ENCODE results near the gene SMARCE1.
"Not testable (repeated sequence)": the region's sequence is repeated elsewhere in the genome, so short reads cannot be mapped to it uniquely, and the experiment has no call there.

Gene SMARCE1

DNA sequence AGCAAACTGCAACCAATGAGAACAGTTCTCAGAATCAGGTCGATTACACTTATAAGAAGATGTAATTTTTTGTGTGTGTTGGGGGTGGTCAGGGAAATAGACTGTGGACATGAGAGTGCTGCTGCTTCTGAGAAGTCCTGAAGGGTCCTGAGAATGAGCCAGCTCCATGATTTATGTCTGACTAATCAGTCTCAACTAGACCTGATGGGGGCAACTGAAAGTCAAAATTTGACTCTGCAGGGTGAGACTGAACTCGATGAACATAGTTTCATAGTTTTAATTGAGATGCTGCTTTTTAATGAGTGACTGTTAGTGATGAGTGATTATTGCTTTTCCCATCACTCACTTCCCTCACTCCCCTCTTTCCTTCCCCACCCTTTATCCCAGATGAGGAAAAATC is 37.3 kb downstream of the SMARCE1 start:
- no peak for DNase-seq (ENCODE audit: low spot score)

DNA sequence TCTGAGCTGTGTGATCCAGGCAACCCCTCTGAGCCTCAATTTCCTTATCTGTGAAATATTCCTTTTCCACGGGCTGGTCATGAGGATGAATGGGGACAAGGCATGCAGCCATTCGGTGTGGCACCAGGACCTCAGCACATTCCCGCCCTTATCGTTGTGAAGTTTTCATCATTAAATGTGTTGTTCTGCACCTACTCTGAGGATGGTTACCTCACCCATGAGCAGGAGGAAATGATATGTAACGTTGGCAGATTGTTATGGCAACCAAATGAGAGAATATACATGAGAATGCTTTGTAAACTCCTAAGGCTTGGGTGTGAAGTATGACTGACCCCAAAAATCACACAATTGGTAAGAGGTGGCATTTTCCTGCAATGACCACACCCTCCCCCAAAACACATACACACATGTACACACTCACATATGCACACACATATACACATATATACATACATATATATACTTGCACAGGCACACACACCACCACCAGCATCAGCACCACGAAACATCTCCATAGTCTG is 39.5 kb downstream of the SMARCE1 start:
- DNase-seq (ENCODE audit: low spot score) = peak; percentile 70

DNA sequence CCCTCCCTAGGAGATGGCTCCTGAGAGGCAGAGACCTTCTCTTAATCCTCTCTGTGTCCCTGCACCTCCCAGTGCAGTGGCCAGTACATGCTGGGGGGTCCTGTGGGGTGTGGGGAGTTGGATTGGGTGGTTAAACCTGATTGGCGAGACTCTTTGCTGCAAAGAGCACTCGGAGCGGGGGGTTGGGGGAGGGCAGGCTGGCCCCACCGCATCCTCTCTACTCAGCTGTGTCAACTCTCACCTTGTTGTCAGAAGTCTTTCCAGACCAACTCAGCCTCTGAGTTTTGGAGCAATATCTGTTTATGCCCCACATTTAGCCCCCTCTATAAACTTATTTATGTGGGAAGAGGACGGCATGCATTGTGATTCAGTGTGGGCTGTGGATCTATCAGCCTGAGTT is 40.0 kb downstream of the SMARCE1 start:
- DNase-seq (ENCODE audit: low spot score) = peak; percentile 69

DNA sequence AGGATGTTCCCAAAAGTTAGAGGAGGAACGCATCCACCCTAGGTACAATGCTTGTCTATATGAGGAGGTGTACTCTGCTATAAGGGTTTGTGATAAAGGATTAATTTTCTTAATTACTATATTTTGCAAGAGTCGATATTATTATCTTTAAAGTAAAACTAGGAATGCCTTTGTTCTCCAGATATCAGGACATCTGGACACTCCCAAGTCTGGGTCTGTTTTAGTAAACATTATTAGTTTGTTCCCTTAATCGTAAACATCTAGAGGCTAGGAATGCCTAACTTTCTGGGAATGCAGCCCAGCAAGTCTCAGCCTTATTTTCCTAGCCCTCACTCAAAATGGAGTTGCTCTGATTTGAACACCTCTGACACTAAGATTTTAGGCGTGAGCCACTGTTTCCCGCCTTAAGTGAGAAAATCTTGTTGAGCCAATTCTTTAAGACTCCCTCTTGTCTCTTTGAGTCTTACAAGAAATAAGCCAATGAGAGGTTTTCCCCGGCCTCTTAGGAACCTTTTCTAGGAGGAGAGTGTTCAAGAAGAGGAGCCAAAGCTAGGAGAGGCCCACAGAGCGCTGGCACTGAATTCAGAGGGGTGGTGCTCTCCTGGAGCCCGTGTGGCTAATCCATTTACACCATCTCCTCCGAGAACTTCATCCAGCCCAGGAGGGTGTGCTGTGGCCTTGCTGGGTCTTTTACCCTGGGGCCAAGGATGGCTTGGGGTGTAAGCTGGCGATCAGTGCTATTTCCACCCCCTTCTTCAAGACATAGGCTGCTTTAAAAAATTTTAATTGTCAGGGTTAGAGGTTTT is 40.9 kb downstream of the SMARCE1 start:
- no peak for DNase-seq (ENCODE audit: low spot score)

DNA sequence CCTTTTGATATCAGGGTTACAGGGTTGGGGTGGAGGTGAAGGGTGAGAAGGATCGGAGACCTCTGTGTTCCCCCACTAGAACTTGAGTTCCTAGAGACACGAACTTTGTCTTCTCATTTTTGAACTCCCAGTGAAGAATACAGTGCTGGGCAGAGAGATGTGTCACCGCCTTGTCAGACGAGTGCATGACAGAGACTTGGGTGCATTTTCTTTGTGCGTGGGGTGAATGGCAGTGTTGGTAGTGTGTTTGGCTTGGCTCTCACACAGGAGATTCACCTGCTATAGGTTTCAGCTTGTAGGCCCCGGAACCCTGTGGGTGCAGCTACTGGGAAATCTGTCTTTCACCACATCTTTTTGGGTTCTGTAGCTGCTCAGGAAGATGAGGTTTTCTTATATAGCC is 42.3 kb downstream of the SMARCE1 start:
- DNase-seq (ENCODE audit: low spot score) = peak; percentile 85

DNA sequence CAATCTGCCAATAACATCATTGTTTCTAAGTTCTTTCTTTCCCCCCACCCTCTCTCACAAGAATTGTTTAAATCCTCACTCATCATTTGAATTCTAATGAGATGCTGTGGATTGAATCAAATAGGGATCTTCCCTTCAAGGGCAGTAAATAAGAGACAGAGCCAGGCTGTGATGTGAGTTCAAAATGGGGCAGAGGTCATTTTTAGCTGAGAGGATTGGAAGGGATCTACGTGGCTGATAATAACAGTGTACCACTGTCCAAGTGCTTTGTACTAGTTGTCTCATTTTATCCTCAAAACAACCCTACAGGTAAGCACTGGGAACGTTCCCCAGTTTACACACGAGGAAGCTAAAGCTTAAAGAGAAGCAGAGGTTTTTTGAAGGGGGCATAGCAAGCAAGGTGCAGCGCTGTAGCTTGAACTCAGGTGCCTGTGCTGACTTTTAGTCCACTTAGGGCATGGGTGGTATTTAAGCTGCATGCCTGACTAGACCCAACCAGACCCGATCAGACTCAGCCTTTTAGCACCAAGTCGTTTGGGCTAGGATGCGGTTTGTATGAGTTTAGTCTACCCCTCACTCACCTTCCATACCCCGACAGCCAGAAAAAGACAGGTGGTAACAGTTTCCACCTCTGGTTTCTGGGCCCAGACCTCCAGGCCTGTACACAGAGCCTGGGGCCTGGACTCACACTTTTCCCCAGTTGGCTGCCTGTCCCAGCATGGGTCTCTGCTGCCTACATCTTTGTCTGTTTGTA is 43.1 kb downstream of the SMARCE1 start:
- no peak for DNase-seq (ENCODE audit: low spot score)

DNA sequence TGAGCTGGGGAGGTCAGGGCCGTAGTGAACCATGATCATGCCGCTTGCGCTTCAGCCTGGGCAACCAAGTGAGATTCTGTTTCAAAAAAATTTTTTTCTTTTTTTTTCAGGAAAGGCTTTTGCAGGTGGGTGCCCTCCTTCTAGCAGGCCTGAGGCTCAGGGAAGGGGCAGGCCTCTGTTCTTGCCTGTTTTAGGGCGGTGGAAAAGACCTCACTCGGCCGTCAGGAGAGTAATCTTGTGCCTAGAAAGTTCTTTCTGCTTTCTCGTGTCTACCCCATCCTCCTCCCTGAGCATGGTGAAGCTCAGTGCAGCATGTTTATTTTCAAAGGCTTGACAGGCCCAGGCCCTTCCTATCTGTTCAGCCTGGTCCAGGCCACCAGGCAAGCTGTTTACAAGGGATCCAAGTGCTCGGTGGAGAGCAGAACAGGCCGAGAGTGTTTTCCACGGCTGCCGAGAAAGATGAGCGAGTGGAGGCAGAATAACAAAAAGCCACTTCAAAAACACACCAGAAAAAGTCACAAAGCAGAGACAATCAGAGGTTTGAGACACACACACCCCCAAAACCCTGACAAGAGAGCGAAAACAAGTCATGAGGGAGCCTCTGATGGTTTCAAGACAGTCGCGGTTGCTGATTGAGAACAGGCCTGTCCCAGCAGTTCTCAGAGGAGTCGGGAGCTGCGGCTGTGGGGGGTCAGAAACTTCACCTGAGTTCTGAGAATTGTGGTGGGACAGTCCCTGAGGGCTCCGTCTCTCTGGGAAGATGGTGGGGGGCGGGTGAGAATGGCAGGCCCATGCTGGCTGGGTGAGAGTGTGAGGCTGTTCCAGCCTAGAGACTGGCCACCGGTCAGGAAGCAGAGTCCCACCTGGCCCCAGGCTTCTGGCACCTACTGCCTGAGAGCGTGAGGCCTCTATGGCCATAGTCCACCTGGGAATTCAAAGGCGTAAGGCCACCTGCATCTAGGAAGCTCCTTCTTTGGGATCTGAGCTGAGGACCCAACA is 44.9 kb downstream of the SMARCE1 start:
- DNase-seq (ENCODE audit: low spot score) = peak; percentile 85

DNA sequence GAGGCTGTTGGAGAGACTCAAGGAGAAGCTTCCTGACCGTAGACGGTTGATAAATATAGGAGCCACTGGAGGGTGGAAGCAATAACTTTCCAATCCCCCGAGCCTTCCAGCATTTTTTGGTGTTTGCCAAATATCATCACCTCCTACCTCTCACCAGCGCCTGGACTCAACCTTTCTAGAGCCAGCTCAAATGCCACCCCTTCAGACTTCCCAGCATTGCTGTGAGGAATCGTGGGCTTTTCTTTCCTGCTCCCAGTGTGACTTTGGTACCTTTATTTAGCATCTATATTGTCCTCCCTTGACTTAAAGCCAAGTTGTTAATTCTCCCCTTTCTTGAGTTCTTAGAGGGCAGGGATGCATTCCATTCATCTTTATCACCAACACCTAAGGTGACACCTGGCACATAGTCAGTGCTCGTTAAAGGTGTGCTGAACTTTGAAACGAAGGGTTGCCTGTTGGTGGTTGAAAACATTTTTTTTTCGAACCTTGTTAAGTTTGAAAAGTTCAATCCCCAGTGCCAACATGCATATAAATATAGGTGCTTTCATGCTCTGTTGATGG is 47.1 kb downstream of the SMARCE1 start:
- DNase-seq (ENCODE audit: low spot score) = no peak

DNA sequence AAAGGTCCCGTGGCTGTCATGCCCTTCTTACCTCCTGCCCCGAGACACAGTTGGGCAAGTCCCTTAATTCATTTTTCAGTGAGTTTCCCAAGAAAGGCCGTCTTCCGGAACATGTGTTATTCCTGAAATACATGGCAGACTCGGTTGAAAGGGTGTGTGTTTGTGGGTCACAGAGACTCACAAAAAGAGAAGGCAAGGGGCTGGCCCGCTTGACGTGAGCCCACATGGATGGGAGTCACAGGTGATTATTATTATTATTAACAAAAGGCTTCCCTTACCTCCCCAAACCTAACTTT is 48.2 kb downstream of the SMARCE1 start:
- no peak for DNase-seq (ENCODE audit: low spot score)

DNA sequence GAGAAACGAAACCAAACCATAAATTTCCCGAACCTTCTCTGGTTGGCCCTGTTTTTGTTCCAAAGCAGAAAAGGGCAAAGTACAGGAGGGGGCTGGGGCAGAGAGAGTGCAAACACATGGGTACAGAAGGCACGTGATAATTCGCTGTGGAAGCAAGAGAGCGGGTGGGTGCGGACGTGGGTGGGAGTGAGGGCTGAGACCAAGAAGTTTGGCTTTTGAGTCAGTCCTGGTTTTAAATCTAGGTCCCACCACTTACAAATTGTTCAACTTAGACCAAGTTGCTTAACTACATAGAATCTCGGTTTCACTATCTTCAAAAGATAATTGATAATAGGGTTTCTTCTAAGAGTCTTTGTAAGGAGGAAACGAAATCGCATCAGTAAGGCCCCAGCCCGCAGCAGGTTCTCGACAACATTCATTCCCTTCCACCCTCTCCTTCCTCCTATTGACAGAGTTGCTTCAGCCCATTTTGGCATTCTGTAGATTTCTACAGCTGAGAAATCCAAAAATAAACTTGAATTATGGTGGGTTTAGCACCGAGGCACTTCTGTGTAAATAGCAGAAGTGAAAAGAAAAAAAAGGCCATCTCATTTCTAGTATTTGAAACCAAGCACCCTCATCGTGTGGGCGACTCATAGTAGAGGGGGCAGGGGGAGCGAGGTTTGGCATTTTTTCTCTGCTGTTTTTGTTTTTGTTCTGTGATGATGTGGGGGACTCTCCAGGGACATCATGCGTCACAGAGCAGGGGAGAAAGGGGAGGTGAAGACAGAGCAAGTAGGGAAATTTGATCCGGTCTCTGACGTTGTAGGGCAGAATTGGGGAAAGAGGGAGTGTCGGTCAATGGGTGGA is 48.8 kb downstream of the SMARCE1 start:
- DNase-seq (ENCODE audit: low spot score) = peak; percentile 65

DNA sequence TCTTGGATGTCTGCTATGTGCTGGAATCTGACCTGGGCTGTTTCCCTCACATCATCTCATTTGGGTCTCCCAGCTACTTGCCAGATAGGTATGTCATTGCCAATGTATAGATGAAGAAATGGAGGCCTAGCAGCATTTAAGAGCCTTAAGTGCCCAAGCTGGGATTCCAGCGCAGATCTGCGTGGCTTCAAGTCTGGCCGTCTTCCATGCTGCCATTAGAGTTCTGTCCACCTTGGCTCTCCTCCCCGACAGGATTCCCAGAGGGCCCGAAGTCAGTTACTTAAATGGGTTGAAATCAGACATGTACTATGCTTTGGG is 49.4 kb downstream of the SMARCE1 start:
- no peak for DNase-seq (ENCODE audit: low spot score)

DNA sequence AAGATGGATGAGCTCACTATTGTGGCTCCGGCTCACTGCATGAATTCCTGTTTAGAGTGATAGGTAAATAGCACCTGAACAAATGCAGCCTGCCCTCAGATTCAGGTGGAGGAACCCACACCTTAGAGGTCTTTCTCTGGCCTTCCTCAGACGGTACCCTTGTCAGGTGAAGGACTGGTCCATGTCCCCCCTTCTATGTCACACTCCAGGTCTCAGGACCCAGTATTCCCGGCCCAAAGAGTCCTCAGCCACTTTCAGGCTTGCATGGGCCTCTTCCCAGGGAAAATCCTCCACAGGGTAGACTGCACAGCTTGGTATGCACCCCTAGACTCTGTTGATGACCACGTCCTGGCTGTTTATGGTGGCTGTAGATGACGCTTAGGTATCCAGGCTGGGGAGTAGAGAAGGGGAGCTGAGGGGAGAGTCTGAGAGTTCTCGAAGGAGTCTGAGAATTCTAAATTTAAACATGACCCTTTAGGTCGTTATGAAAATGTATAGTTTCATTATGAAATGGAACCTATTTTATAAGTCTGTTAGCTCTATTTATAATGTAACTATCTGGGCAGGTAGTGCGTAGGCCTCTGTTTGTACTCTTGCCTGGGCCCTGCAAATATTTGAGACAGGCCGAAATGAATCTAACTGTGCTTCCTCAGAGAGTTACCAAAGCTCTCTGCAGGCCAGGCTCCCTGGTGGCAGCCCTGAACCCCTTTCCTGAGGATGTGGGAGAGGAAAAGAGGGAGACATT is 49.9 kb downstream of the SMARCE1 start:
- no peak for DNase-seq (ENCODE audit: low spot score)

DNA sequence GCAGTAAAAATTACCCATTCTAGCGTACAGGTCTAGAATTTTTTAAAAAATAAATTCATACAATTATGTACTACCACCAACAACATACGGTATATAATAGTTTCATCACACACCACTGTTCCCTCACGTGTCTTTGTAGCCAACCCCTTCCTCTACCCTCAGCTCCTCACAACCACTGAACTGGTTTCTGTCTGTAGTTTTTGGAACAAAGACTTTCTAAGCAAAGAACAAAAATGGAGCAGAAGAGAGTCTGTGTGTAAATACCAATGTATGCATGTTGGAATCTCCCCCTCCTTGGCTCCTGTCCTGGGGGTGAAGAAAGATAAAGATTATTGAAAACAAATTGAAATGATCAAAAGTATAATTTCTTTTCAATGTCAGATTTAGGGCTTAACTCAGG is 50.5 kb downstream of the SMARCE1 start:
- DNase-seq (ENCODE audit: low spot score) = peak; percentile 24

DNA sequence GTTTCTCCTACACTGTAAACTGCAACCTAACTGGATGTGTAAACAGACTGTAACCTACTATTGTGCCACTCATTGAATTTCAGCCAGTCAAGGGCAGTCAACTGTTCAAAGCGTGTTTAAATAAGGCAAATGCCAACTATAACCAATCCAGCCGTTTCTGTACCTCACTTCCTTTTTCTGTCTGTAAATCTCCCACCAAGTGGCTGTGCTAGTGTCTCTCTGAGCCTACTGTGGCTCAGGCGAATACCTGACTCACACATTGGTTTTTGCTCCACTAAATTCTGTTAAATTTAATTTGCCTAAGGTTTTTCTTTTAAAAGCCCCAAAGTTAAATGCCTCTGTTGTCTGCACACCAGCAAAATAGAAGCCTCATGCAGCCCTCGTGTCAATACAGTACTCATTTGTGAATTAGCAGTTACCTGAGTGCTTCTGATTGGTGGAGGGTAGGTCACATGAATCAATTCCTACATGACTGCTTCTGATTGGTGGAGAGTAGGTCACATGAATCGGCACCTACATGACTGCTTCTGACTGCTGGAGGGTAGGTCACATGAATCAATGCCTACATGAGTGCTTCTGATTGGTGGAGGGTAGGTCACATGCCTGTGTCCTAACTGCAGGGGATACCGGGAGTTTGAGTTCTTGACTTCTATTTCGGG is 51.2 kb downstream of the SMARCE1 start:
- DNase-seq (ENCODE audit: low spot score) = peak; percentile 43

DNA sequence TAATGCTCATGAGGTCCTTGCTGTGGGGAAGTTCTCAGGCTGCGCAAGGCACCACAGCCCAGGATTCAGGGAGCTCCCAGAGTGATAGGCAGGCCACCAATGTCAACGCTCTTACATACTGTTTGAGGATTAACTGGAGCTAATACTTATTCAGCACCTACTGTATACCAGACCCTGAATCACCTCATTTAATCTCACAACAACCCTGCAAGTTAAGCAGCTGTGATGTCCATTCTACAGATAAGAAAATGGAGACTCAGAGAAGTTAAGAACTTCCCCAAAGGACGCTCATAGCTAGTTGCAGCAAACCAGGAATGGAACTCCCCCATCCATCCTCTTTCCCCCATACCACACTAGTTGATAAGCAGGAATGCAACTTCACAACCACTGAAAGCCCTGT is 56.9 kb downstream of the SMARCE1 start:
- no peak for DNase-seq (ENCODE audit: low spot score)

DNA sequence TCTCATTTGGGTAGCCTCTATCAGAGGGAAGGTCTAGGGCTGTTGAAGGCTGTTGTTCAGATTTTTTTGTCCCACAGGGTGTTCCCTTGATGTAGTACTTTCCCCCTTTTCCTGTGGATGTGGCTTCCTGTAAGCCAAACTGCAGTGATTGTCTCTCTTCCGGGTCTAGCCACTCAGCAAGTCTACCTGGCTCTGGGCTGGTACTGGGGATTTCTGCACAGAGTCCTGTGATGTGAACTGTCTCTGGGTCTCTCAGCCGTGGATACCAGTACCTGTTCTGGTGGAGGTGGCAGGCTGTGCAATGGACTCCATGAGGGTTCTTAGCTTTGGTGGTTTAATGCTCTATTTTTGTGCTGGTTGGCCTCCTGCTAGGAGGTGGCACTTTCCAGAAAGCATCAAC is 59.1 kb downstream of the SMARCE1 start:
- DNase-seq (ENCODE audit: low spot score) = peak; percentile 35

DNA sequence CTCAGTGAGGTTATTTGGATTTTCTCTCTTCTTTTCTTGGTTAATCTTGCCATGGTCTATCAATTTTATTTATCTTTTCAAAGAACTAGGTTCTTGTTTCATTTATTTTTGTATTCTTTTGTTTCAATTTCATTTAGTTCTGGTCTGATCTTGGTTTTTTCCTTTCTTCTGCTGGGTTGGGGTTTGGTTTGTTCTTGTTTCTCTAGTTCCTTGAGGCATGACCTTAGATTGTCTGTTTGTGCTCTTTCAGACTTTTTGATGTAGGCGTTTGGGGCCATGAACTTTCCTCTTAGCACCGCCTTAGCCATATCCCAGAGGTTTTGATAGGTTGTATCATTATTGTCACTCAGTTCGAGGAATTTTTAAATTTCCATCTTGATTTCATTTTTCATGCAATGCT is 61.4 kb downstream of the SMARCE1 start:
- not testable (repeated sequence) for DNase-seq (ENCODE audit: low spot score)

DNA sequence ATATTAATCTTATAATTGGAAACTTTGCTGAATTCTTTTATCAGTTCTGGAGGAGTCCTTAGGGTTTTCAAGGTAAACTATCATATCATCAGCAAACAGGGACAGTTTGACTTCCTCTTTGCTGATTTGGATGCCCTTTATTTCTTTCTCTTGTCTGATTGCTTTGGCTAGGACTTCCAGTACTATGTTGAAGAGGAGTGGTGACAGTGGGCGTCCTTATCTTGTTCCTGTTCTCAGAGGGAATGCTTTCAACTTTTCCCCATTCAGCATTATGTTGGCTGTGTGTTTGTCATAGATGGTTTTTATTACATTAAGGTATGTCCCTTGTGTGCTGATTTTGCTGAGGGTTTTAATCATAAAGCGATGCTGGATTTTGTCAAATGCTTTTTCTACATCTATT is 62.7 kb downstream of the SMARCE1 start:
- not testable (repeated sequence) for DNase-seq (ENCODE audit: low spot score)

DNA sequence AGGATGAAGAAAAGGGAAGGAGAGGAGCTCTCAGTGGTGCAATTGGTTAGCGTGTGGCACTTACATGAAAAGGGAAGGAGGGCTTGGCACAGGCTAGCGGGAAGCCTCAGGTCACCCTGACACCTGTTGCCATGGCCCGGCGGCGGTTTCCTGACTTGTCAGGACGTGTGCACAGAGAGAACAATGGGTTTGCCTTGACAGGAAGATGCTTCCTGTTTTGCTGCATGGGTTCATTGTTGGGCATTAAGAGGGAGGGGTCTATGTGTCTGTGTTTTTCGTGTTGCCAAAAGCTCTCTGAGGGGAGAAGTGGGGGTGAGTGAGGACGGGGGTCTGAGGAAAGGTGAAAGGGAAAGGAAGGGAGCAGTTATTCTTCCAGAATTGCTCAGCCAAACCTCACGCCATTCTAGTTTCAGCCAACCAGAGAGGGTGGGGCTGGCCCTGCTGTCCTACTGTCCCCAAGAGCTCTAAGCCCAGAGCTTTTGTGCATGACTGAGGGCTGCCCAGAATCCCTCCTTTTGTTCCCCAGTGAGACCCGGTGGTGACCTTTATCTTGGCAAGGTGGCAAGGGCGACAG is 65.2 kb downstream of the SMARCE1 start:
- DNase-seq (ENCODE audit: low spot score) = peak; percentile 91
